Esophagus muscularis mucosa (tissue), 3 donors: ENCODE data around the gene PIK3R2.

Experiments used
- CTCF ChIP-seq, 3 experiments: fragments of 200-600 bp in 2 of 3; fragments of 450-650 bp in 1 of 3; sonication (generic) in 2 of 3; IDR thresholded peaks; one replicate each; pipeline ENCODE4 v1.5.1; 2017 to 2019; ENCODE audit warnings: antibody characterized with exemption in 3 of 3, mild to moderate bottlenecking in 2 of 3, moderate library complexity in 1 of 3
- POLR2A ChIP-seq: fragments of 450-650 bp; IDR thresholded peaks from one replicate; pipeline ENCODE4 v1.6.1; 2017; ENCODE audit warnings: antibody characterized with exemption, moderate library complexity, mild to moderate bottlenecking, low read depth

GRCh38 chr19:18176367-18177310, 23.7 kb downstream of the PIK3R2 start:
- no peak for TF ChIP-seq POLR2A
- no peak for TF ChIP-seq CTCF (IDR thresholded peaks at IDR 0.05)
